HepG2 (cell line): Measurements from ENCODE around the gene TMCO6.

Experiments used
- CTCF ChIP-seq: sonication (generic); formaldehyde crosslinking; IDR thresholded peaks from 2 replicates; pipeline ENCODE4 v1.5.0; 2020; ENCODE audit warnings: mild to moderate bottlenecking, missing genetic modification reagents, moderate library complexity
- DR1 ChIP-seq: sonication (generic); formaldehyde crosslinking; IDR thresholded peaks from 2 replicates; pipeline ENCODE4 v1.8.0; 2021; ENCODE audit warnings: mild to moderate bottlenecking, missing genetic modification reagents, inconsistent platforms
- GMEB1 ChIP-seq: sonication (generic); formaldehyde crosslinking; IDR thresholded peaks from 2 replicates; pipeline ENCODE4 v1.5.1; 2020; ENCODE audit warnings: missing genetic modification reagents, mild to moderate bottlenecking, borderline replicate concordance
- MYNN ChIP-seq: sonication (generic); formaldehyde crosslinking; IDR thresholded peaks from 2 replicates; pipeline ENCODE4 v1.4.0; 2020; ENCODE audit warnings: mild to moderate bottlenecking, low read depth, missing genetic modification reagents
- PCBP1 ChIP-seq: fragments of 200-400 bp; formaldehyde crosslinking; IDR thresholded peaks from 2 replicates; pipeline ENCODE4 v1.6.1; 2017; ENCODE audit warnings: mild to moderate bottlenecking, low read depth, low read length, borderline replicate concordance
- REPIN1 ChIP-seq: sonication (generic); formaldehyde crosslinking; IDR thresholded peaks from 2 replicates; pipeline ENCODE4 v1.8.0; 2022; ENCODE audit warnings: missing genetic modification reagents, low read depth, mild to moderate bottlenecking, borderline replicate concordance
- THAP8 ChIP-seq: sonication (generic); formaldehyde crosslinking; IDR thresholded peaks from 2 replicates; pipeline ENCODE4 v1.5.1; 2020; ENCODE audit warnings: missing genetic modification reagents, mild to moderate bottlenecking, borderline replicate concordance
- TRIM24 ChIP-seq: sonication (generic); formaldehyde crosslinking; IDR thresholded peaks from 2 replicates; pipeline ENCODE4 v1.8.0; 2022; ENCODE audit warnings: mild to moderate bottlenecking, missing genetic modification reagents
- ZNF143 ChIP-seq: sonication (generic); formaldehyde crosslinking; IDR thresholded peaks from 2 replicates; pipeline ENCODE4 v1.4.0; 2020; ENCODE audit warnings: missing genetic modification reagents
- ZNF350 ChIP-seq: sonication (generic); formaldehyde crosslinking; IDR thresholded peaks from 2 replicates; pipeline ENCODE4 v1.4.0; 2020; ENCODE audit warnings: mild to moderate bottlenecking, low read depth, missing genetic modification reagents, borderline replicate concordance
- ZNF639 ChIP-seq: conservative IDR thresholded peaks from 2 replicates; pipeline ENCODE4 v1.6.1; 2018; ENCODE audit warnings: missing genetic modification reagents
- ZNF800 ChIP-seq: sonication (generic); formaldehyde crosslinking; IDR thresholded peaks from 2 replicates; pipeline ENCODE4 v1.4.0; 2020; ENCODE audit warnings: missing genetic modification reagents

- TF ChIP-seq THAP8 (CRISPR knock-in tag) (no peak), MYNN (no peak), DR1 (no peak), PCBP1 (no peak), CTCF (no peak), ZNF350 (no peak), TRIM24 (no peak), REPIN1 (CRISPR knock-in tag) (no peak), GMEB1 (CRISPR knock-in tag) (no peak), ZNF639 (CRISPR knock-in tag) (no peak), ZNF800 (CRISPR knock-in tag) (no peak), ZNF143 (CRISPR knock-in tag) (no peak)
These were observed 35.4 kb downstream of the TMCO6 start for GRCh38 chr5:140674629-140675028.
